ENCODE data around the gene NRCAM.

Gene NRCAM

GRCh38 chr7:108248418-108248817 lies 207.8 kb downstream of the NRCAM start:
- no peak for DNase-seq (ENCODE audit: low read depth, low spot score)

- DNase-seq (ENCODE audit: low read depth, low spot score) = no peak
Measured at GRCh38 chr7:108247614-108248013, 208.6 kb downstream of the NRCAM start.

GRCh38 chr7:108246227-108246837 lies 209.9 kb downstream of the NRCAM start:
- DNase-seq (ENCODE audit: low read depth, low spot score) = peak; percentile 24

GRCh38 chr7:108245523-108246226 lies 210.6 kb downstream of the NRCAM start:
- no peak for DNase-seq (ENCODE audit: low read depth, low spot score)

- no peak for DNase-seq (ENCODE audit: low read depth, low spot score)
Measured at GRCh38 chr7:108244110-108244509, 212.1 kb downstream of the NRCAM start.

GRCh38 chr7:108239501-108240225 lies 216.6 kb downstream of the NRCAM start:
- DNase-seq (ENCODE audit: low read depth, low spot score) = no peak

GRCh38 chr7:108236681-108237415 lies 219.4 kb downstream of the NRCAM start:
- DNase-seq (ENCODE audit: low read depth, low spot score) = no peak

GRCh38 chr7:108235451-108236061 lies 220.7 kb downstream of the NRCAM start:
- no peak for DNase-seq (ENCODE audit: low read depth, low spot score)

- DNase-seq (ENCODE audit: low read depth, low spot score) = no peak
Measured at GRCh38 chr7:108234971-108235450, 221.2 kb downstream of the NRCAM start.

GRCh38 chr7:108234281-108234680 lies 222.0 kb downstream of the NRCAM start:
- DNase-seq (ENCODE audit: low read depth, low spot score) = no peak

- DNase-seq (ENCODE audit: low read depth, low spot score) = no peak
Measured at GRCh38 chr7:108232076-108232475, 224.2 kb downstream of the NRCAM start.

GRCh38 chr7:108231221-108231620 lies 225.0 kb downstream of the NRCAM start:
- DNase-seq (ENCODE audit: low read depth, low spot score) = no peak

GRCh38 chr7:108227366-108227765 lies 228.9 kb downstream of the NRCAM start:
- no peak for DNase-seq (ENCODE audit: low read depth, low spot score)

GRCh38 chr7:108226816-108227299 lies 229.4 kb downstream of the NRCAM start:
- no peak for DNase-seq (ENCODE audit: low read depth, low spot score)

GRCh38 chr7:108225531-108226181 lies 230.6 kb downstream of the NRCAM start:
- no peak for DNase-seq (ENCODE audit: low read depth, low spot score)

- no peak for DNase-seq (ENCODE audit: low read depth, low spot score)
Measured at GRCh38 chr7:108224387-108224786, 231.8 kb downstream of the NRCAM start.

GRCh38 chr7:108222236-108222892 lies 233.9 kb downstream of the NRCAM start:
- no peak for DNase-seq (ENCODE audit: low read depth, low spot score)

GRCh38 chr7:108211382-108212201 lies 244.6 kb downstream of the NRCAM start:
- DNase-seq (ENCODE audit: low read depth, low spot score) = no peak

GRCh38 chr7:108210796-108211195 lies 245.4 kb downstream of the NRCAM start:
- DNase-seq (ENCODE audit: low read depth, low spot score) = no peak
